ENCODE results near the gene C4orf36.

C4orf36 gene

DNA sequence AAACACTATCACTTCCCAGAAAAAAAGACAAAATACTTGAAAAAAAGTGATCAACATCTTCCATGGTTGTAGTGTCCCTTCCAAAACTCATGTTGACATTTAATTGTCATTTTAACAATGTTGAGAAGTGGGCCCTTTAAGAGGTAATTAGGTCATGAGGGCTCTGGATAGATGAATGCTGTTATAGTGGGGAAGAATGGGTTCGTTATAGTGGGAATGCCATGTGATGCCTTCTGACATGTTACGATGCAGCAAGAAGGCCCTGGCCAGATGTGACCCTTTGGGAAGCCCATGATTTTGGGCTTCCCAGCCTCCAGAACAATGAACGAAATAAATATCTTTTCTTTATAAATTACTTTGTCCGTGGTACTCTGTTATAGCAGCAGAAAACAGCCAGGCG lies 39.0 kb downstream of the C4orf36 start:
- no peak for DNase-seq

DNA sequence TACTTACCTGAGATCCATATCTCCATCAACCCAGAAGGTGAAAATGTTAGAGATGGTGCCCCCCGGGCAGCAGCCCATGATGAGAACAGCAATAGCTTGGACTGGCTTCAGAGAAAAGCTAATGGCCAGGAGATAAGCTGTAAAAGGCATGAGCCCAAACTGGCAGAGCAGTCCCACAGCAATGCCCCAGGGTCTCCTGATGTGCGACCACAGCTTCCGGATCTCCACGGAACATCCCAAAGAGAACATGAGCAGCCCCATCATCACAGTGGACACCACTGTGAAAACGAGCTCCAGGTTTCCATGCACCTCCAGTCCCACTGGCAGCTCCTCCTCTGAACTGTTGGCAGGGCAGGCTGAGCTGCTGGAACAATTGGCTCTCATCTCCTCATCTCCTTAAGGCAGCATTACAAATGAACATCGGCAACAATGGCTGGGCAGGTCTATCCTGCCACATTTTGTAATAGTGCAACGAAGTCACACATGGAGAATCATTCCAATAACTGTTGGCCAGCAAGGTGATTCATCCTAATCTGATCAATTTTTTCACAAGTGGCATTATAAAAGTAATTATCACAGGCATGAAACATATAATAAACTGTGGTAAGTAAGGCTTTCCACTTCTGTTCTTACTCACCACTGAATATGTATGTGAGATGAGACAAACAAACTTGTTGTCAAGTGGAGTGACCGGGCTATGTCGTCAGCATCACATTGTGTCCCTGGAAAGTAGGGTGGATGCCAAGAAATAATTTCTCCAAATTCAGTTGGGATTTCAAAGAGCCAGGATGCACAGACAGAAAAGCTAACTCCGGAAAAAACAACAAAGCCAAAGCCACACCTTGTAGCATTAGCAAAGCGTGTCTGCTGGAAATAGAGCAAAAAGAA lies 43.2 kb downstream of the C4orf36 start, which contains the start of gene SLC10A6:
TSS of gene SLC10A6 (minus strand) at position 653 of the 888 bp plus-strand sequence. CDS start at position 384, 269 bp downstream.
- DNase-seq, result no peak

DNA sequence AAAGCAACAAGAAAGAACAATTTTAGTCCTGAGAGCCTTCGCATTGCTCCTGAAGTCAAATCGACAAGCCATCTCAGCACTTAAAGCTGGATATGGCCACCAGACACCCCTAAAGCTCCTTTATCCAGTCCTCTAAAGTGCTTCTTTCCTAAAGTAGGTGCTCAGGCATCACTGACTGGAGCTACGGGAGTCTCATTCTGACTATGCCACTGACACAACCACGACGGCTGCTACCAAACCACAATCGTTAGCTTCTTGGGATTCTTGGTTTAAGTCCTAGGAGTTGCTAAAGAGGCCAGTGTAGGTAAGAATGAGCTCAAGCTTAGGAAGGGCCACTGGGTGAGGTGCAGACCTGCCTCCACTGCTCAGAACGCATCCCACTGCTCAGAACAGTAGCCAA lies 44.1 kb downstream of the C4orf36 start:
- no peak for DNase-seq

DNA sequence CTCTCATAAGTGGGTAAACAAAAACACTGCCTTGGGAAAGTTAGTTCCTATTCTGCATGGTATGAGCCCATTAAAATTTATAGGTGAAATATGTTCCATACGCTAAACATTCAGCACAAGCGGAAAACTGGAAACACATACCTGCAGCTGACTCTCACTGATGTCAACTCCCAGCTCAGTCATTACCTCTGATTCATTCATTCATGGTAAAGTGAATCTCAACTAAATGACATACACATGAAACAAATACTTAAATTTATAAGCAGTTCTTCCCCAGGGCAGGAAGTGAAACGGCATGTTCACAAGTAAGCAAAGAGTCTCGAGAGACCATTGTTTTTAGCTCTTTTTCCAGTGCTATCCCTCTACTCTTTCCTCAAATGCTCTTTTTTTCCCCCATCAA lies 44.7 kb downstream of the C4orf36 start:
- no peak for DNase-seq

DNA sequence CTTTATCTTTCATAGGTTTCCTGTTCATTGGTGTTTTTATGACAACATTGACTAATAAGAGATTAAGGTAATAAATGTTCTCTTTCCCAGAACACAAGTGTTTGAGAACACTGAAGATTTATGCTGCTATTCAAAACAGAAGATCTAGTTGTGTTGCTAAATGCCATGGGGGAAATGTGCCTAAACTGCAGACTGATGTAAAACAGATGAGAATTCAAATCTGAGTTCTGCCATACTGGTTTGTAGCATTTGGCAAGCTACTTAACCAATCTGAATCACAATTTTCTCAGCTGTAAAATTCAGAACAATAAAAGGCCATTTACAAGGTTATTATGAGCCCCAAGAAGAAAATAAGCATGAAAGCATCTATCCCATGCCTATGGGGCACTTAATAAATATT lies 45.3 kb downstream of the C4orf36 start:
- no peak for DNase-seq

DNA sequence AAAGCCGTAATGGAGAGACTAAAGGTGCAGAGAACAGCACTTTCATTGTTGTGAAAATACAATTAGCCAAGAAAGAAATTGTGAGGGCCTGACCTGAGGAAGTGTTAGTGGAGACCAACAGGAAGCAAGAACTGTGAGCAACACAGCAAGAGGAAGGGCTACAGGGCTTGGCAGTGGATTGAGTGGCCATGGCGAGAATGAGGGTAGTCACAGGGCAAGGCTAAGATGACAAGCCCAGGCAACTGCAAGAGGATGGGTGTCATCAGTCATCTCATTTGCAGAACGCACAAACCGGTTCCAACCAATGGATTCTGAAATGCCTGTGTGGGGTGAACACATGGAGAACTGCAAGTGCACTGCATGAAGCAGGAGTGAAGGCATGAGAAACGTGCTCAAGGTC lies 46.6 kb downstream of the C4orf36 start:
- no peak for DNase-seq

DNA sequence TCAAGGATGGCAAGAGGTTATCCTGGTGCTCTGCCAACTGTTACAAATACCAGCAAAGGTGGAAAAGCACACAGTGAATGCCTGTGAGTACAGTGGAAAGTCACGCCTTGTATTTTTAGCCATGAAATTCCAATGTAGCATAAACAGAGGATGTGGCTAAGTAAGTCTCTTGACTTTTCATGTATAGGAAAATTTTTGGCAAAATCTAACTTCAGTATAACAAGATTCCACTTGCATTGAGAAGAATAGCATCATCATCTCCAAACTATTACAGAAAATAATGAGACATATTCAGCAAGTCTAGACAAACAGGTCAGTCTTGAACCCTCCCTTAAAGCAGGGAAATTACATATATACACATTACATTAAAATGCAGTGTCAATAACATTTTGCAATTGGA lies 50.9 kb downstream of the C4orf36 start:
- DNase-seq, result no peak

DNA sequence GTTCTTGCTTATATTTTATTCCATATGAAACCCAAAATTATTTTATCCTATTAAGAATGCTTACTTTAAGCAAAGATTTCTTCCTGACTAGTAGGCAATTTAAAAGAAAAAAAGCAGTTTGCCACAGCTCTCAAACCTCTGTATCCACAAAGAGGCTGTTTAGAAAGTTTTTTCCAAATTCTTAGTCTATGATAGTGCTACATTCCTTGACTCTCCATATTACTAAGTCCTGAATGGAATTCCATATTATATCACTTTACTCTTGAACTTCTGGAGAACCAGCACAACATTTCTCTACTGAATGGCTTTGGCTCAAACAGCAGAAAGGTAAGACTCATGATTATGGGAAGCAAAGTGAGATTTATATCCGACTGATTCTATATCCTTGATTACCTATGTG lies 51.4 kb downstream of the C4orf36 start:
- no peak for DNase-seq

DNA sequence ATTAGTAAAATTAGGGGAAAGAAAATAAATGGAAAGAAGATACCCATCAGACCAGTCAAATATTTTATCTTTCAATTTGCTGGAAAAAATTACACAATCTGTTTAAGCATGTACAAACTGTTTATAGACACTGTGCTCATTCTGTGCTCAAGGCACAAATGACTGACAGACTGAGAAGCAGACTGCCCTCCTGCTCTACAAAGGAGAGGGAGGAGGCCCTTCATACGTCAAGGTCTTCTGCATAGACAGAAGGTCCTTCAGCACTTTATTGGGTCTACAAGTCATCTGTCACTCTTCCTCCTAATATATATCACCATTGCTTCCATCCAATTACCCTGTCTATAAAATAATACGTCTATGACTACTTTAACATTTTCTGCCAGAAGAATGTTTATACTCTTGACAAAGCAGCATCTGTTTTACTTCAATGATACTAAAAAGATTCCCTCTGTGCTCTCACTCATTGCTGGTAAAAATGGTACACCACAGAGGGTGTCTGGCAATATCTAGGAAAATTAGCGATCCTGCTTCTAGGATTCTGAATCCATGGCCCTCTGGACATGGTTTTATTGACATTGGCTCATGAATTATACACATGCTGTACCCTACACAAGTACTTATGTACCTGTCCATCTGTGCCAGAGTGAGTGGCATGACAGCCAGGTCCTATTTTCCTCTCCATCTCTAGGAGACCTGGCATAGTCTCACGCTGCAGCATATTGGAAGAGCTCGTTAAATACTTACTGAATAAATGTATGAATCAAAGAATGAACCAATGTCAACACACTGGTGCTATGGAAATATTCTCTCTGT lies 54.3 kb downstream of the C4orf36 start:
- no peak for DNase-seq

DNA sequence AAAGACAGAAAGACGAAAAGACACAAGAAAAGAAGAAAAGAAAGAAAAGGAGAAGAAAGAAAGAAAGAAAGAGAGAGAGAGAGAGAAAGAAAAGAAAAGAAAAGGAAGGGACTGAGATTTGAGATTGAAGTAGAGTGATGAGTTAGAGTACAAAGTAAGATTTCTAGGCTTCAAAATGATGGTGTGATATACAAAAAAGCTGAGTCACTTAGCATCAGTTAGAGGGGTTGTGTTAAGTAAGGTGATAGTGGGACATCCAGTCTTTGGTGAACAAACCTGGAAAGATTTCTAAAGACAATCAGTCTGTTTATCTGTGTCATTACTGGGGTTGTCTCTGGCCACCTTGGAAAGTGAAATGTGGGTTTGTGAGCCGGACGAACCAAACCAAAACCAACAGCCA lies 56.5 kb downstream of the C4orf36 start:
- no peak for DNase-seq

DNA sequence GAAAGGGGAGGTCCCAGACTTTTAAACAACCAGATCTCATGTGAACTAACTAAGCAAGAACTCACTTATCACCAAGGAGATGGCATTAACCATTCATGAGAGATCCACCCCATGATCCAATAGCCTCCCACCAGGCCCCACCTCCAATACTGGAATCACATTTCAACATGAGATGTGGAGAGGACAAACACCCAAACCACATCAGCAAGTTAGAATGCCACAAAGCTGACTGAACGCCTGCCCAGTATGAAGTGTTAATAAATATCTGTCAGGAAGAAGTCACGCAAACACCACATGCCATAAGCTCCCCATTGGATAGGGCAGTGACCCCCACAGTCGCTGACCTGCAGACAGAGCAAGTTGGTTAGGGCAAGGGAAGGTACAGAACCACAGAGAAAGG lies 57.3 kb downstream of the C4orf36 start:
- DNase-seq, result no peak

DNA sequence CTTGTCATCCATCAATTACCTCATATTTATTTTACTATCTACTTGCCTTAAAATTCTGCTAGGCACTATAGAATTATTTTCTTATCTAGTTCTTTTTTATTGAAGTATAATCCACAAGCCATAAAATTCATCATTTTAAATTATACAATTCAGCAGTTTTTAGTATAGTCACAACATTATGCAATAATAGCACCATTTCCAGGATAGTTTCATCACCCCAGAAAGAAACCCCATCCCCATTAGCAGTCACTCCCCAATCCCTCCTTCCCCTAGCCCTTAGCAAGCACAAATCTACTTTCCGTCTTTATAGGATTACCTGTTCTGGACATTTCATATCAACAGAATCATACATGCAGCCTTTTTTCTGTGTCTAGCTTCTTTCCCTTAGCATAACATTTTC lies 58.6 kb downstream of the C4orf36 start:
- DNase-seq, result no peak

DNA sequence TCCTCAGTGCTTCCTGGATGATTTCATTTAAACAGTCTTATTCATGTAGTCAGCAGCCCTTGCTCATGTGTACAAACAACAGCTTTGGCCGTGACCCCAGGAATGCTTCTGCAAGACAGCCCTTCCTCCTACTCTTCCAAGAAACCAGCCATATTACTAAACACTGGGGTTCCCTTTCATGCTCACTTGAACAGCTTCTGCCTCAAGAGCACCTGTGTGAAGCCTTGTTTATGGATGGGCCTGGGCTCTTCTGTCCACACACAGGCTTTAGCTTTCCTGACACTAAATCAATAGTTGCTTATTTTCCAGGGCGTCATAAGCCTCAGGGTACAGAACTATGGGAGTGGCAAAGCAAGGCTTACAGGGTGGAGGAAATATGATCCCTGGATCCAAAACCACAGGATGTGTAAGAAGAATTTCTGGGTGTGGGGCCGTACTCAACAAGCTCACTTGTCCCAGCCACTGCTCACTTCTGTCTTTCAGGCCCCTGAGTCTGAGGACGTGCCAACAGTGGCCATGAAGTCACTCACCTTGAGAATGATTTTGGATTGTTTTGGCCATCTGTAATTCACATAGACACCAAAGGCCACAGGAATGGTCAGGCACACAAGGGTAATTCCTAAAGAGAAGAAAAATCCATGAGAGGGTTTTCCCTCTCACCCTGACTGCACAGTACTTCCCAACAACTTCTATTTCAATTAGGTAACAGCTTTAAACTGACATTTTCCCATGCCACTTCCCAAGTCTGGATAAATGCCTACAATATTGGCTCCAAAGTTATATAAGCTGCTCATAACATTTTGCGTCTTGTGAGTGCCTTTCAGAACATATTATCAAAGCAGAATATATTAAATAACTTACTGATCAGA lies 60.7 kb downstream of the C4orf36 start:
- no peak for DNase-seq

Data from GOT3 (cell line).